ENCODE results near the gene RELB. TPM values are rescaled to one million over a fixed set of nuclear protein-coding genes. Genes with fewer than 3 reads are reported as not detected.

Gene RELB, protein sequence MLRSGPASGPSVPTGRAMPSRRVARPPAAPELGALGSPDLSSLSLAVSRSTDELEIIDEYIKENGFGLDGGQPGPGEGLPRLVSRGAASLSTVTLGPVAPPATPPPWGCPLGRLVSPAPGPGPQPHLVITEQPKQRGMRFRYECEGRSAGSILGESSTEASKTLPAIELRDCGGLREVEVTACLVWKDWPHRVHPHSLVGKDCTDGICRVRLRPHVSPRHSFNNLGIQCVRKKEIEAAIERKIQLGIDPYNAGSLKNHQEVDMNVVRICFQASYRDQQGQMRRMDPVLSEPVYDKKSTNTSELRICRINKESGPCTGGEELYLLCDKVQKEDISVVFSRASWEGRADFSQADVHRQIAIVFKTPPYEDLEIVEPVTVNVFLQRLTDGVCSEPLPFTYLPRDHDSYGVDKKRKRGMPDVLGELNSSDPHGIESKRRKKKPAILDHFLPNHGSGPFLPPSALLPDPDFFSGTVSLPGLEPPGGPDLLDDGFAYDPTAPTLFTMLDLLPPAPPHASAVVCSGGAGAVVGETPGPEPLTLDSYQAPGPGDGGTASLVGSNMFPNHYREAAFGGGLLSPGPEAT
- total RNA-seq: 73.3 and 77.5 TPM in 2 replicates

DNA sequence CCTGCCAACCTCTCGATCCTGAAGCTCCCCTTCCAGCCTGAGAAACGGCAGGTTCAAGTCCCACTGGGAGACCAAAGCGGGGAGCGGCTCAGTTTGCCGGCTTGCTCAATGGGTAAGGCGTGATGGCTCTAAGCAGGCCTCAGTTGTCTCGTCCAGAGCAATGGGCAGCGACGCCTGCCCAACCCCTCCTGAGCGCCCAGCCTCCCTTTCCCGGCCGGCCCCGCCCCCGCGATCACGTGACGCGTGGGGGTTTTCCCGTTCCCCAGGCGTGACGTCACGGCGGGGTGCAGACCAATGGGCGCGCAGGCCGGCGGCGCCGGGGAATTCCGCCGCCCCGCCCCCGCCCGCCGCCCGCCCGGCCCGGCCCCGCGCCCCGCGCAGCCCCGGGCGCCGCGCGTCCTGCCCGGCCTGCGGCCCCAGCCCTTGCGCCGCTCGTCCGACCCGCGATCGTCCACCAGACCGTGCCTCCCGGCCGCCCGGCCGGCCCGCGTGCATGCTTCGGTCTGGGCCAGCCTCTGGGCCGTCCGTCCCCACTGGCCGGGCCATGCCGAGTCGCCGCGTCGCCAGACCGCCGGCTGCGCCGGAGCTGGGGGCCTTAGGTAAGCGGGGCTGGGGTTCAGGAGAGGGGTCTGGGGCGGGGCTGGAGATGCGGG is at the start of gene RELB:
RELB (plus strand) TSS at position 378 of the 653 bp plus-strand sequence; CDS start at position 494, 116 bp downstream.
- Mint-ChIP-seq H3K27ac (peak within 1 kb of the TSS; percentile 97), H3K4me1 (ENCODE audit: low read depth) (peaks cover 11% of the 10 kb centered on the region), H3K9me3 (no peaks in the 10 kb centered on the region), H3K27me3 (ENCODE audit: insufficient read depth) (no peaks in the 10 kb centered on the region), H3K36me3 (ENCODE audit: low read depth) (peaks cover 10% of the 10 kb centered on the region), H3K4me3 (peak within 1 kb of the TSS; percentile 91)
- peak; percentile 96 for DNase-seq (ENCODE audit: low spot score)
- intact Hi-C loops (cut with micrococcal nuclease): loop anchor here (1.0 to 5.0 kb wide), 3 partner anchors 75 to 792 kb away; partner anchors contain the start of genes DMWD and ZNF296

DNA sequence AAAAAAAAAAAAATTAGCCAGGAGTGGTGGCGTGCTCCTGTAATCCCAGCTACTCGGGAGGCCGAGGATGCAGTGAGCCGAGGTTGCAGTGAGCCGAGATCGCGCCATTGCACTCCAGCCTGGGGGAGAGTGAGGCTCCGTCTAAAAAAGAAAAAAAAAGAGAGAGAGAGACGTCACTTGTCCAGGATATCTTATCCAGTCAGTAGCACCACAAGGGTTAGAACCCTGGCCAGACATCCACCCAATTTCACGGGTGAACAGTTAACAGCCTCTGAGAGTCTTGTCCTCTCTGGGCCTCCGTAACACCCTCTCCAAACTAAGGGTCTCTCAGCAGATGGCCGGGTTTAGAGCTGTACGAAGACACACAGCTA is 47.0 kb upstream of the RELB start:
- H3K36me3 Mint-ChIP-seq (ENCODE audit: low read depth): peaks cover 1% of the 10 kb centered on the region
- peaks cover 33% of the 10 kb centered on the region for H3K4me1 Mint-ChIP-seq (ENCODE audit: low read depth)
- peak overlapping the region; percentile 96 for H3K4me3 Mint-ChIP-seq
- no peaks in the 10 kb centered on the region for H3K9me3 Mint-ChIP-seq
- no peaks in the 10 kb centered on the region for H3K27me3 Mint-ChIP-seq (ENCODE audit: insufficient read depth)
- DNase-seq (ENCODE audit: low spot score): no peak
- H3K27ac Mint-ChIP-seq: peak overlapping the region; percentile 93
- intact Hi-C loops (cut with micrococcal nuclease): loop anchor here (1.0 to 5.0 kb wide), 4 partner anchors 39 to 224 kb away; partner anchors contain the start of genes BLOC1S3 and TRAPPC6A

GRCh38 chr19:44954649-44955504 is 46.4 kb upstream of the RELB start, which contains the start of gene CLPTM1:
Gene CLPTM1 (plus strand): TSS chr19:44955380. CDS start chr19:44955396, 16 bp downstream.
- no peaks in the 10 kb centered on the region for H3K36me3 Mint-ChIP-seq (ENCODE audit: low read depth)
- H3K27ac Mint-ChIP-seq: peak within 1 kb of the TSS; percentile 93
- DNase-seq (ENCODE audit: low spot score): peak; percentile 93
- intact Hi-C loops (cut with micrococcal nuclease): loop anchor here (1.0 to 5.0 kb wide), 8 partner anchors 40 to 223 kb away; partner anchors contain the start of genes BLOC1S3, CLASRP and TRAPPC6A
- peak within 1 kb of the TSS; percentile 96 for H3K4me3 Mint-ChIP-seq
- H3K27me3 Mint-ChIP-seq (ENCODE audit: insufficient read depth): no peaks in the 10 kb centered on the region
- peaks cover 38% of the 10 kb centered on the region for H3K4me1 Mint-ChIP-seq (ENCODE audit: low read depth)
- no peaks in the 10 kb centered on the region for H3K9me3 Mint-ChIP-seq

DNA sequence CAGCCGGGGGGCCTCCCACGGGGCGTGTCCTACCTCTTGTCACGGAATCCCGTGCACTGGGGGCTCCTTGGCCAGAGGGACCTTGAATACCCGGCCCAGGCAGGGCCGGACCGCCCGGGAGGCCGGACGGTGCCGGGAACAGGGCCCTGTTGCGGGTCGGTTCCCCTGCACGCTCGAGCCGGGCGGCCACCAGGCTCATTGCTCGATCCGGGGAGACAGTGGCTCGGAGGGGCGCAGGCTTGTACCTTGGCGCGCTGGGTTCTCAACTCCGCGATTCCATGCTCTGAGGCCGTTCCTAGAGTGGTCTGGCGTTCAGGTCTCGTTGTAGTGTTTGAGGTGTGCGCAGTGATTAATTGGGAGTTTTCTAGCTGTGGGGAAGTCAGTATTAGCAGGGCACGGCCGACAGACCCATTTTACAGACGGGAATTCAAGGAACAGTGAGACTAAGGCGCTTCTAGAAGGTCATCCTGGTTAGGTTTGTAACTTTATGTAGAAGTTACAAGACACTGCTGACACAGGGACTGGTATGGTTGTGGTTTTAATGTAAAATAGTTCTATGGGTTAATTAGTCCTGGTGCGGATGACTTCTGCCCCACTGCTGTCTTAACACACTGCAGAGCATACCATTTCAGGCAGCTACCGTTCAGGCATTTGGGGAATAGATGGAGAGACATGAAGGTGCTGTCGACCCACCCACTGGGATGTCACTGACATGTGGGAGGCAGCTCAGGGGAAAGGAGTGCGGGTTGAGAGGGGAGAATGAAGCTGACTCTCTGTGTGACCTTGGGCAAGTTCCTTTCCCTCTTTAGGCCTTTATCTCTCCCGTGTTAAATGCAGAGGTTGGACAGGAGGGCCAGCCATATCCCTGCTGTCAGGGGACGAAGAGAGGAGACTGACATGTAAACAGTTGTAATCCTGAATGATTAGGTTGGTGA is 45.5 kb upstream of the RELB start:
- Mint-ChIP-seq H3K36me3 (ENCODE audit: low read depth) (peaks cover 6% of the 10 kb centered on the region), H3K4me1 (ENCODE audit: low read depth) (peaks cover 47% of the 10 kb centered on the region), H3K27ac (peak overlapping the region; percentile 36), H3K27me3 (ENCODE audit: insufficient read depth) (no peaks in the 10 kb centered on the region), H3K4me3 (peak overlapping the region; percentile 90), H3K9me3 (no peaks in the 10 kb centered on the region)
- no peak for DNase-seq (ENCODE audit: low spot score)
- intact Hi-C loops (cut with micrococcal nuclease): loop anchor here (1.0 kb wide), 4 partner anchors 65 to 201 kb away; partner anchors contain the start of gene CLASRP

GRCh38 chr19:44957526-44957925 is 43.7 kb upstream of the RELB start:
- no peak overlapping the region for H3K27ac Mint-ChIP-seq
- H3K9me3 Mint-ChIP-seq: no peaks in the 10 kb centered on the region
- H3K4me1 Mint-ChIP-seq (ENCODE audit: low read depth): peaks cover 47% of the 10 kb centered on the region
- intact Hi-C loops (cut with micrococcal nuclease): no loop called here
- H3K36me3 Mint-ChIP-seq (ENCODE audit: low read depth): peaks cover 8% of the 10 kb centered on the region
- DNase-seq (ENCODE audit: low spot score): no peak
- H3K4me3 Mint-ChIP-seq: peak overlapping the region; percentile 90
- no peaks in the 10 kb centered on the region for H3K27me3 Mint-ChIP-seq (ENCODE audit: insufficient read depth)

DNA sequence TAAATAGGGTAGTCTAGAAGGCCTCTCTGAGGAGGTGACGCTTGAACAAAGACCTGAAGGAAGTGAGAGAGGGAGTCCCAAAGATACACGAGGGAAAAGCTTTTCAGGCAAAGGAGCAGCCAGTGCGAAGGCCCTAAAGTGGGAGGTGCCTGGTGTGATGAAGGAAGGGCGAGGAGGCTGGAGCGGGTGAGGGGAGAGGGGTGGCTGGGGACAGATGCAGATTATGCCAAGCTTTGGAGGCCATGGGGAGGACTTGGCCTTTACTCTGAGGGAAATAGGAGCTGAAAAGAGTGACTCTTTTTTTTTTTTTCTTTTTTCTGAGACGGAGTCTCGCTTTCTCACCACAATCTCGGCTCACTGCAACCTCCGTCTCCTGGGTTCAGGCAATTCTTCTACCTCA is 43.2 kb upstream of the RELB start:
- no peaks in the 10 kb centered on the region for H3K9me3 Mint-ChIP-seq
- H3K4me1 Mint-ChIP-seq (ENCODE audit: low read depth): peaks cover 47% of the 10 kb centered on the region
- H3K27me3 Mint-ChIP-seq (ENCODE audit: insufficient read depth): no peaks in the 10 kb centered on the region
- intact Hi-C loops (cut with micrococcal nuclease): no loop called here
- no peak for DNase-seq (ENCODE audit: low spot score)
- peaks cover 8% of the 10 kb centered on the region for H3K36me3 Mint-ChIP-seq (ENCODE audit: low read depth)
- no peak overlapping the region for H3K27ac Mint-ChIP-seq
- H3K4me3 Mint-ChIP-seq: peak overlapping the region; percentile 41

GRCh38 chr19:44959691-44960090 is 41.6 kb upstream of the RELB start:
- Mint-ChIP-seq H3K9me3 (no peaks in the 10 kb centered on the region), H3K36me3 (ENCODE audit: low read depth) (peaks cover 11% of the 10 kb centered on the region)
- intact Hi-C loops (cut with micrococcal nuclease): no loop called here

DNA sequence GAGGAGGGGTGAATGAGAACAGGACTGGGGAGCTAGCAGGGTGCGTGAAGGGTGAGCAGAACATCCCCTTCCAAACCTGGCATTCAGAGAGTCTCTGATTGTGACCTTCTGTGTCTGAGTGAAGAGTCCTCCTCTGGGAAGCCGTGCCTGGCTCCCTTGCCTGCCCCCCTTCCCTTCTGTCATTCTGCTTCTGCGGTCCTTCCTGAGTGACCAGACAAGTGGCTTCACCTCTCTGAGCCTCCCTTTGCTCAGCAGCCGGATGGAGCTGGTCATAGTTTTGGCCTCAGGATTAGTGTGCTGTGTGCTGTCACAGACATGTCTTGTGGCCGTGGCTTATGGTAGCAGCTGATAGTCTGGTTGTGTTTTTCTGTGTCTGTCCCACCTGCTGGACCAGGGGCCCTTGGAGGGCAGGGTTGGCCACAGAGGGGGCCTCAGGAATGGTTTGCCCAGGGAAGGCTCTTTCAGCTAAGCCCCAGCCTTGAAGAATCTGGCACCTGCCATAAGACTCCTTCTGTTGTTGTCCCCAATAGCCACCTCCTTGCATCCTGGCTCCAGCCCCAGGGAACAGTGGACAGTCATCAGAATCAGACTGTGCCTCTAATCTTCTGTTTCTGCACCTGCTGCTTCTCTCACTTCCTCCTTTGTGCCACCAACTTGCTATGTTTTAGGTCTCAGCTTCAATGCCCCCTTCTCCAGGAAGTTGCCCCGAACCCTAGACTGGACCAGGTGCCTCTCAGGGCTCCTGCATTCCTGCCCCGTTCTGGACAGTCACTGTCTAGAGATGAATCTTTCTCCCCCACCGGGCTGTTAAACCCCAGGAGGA is 40.1 kb upstream of the RELB start:
- Mint-ChIP-seq H3K9me3 (no peaks in the 10 kb centered on the region), H3K4me1 (ENCODE audit: low read depth) (peaks cover 34% of the 10 kb centered on the region), H3K27ac (peak overlapping the region; percentile 65), H3K27me3 (ENCODE audit: insufficient read depth) (no peaks in the 10 kb centered on the region), H3K4me3 (no peak overlapping the region), H3K36me3 (ENCODE audit: low read depth) (peaks cover 14% of the 10 kb centered on the region)
- intact Hi-C loops (cut with micrococcal nuclease): no loop called here
- no peak for DNase-seq (ENCODE audit: low spot score)

More at GRCh38 chr19:44959691-44960090, 41.6 kb upstream of the RELB start:
- Mint-ChIP-seq H3K27me3 (ENCODE audit: insufficient read depth) (no peaks in the 10 kb centered on the region), H3K4me3 (no peak overlapping the region), H3K4me1 (ENCODE audit: low read depth) (peaks cover 40% of the 10 kb centered on the region), H3K27ac (no peak overlapping the region)
- DNase-seq (ENCODE audit: low spot score): no peak

GRCh38 chr19:44961821-44962220 is 39.4 kb upstream of the RELB start:
- Mint-ChIP-seq H3K4me3 (no peak overlapping the region), H3K4me1 (ENCODE audit: low read depth) (peaks cover 27% of the 10 kb centered on the region), H3K27ac (peak overlapping the region; percentile 65), H3K9me3 (no peaks in the 10 kb centered on the region), H3K27me3 (ENCODE audit: insufficient read depth) (no peaks in the 10 kb centered on the region), H3K36me3 (ENCODE audit: low read depth) (peaks cover 14% of the 10 kb centered on the region)
- no peak for DNase-seq (ENCODE audit: low spot score)
- intact Hi-C loops (cut with micrococcal nuclease): no loop called here

- Mint-ChIP-seq H3K36me3 (ENCODE audit: low read depth) (peaks cover 14% of the 10 kb centered on the region), H3K27ac (no peak overlapping the region), H3K27me3 (ENCODE audit: insufficient read depth) (no peaks in the 10 kb centered on the region), H3K4me3 (no peak overlapping the region), H3K4me1 (ENCODE audit: low read depth) (no peaks in the 10 kb centered on the region), H3K9me3 (no peaks in the 10 kb centered on the region)
- intact Hi-C loops (cut with micrococcal nuclease): no loop called here
- no peak for DNase-seq (ENCODE audit: low spot score)
Measured at GRCh38 chr19:44968118-44968517, 33.1 kb upstream of the RELB start.

DNA sequence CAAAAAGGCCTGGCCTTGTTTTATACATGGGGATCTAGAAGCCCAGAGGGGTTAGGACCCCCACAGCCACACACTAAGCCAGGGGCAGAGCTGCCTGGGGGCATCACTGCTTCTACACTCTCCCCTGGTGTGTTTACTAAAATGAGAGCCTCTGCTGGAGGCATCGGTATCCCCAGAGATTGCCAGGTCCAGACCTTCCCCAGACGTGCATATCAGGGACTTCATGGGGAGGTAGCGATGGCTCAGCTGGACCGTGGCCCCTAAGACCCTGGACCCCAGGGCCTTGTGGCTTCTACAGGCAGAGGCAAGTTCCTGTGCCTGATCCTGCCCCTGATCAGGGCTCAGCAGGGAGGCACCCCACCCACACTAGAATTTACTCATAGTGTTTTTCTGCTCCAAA is 32.6 kb upstream of the RELB start:
- DNase-seq (ENCODE audit: low spot score): no peak
- no peaks in the 10 kb centered on the region for H3K27me3 Mint-ChIP-seq (ENCODE audit: insufficient read depth)
- no peak overlapping the region for H3K4me3 Mint-ChIP-seq
- H3K4me1 Mint-ChIP-seq (ENCODE audit: low read depth): no peaks in the 10 kb centered on the region
- H3K27ac Mint-ChIP-seq: no peak overlapping the region
- no peaks in the 10 kb centered on the region for H3K9me3 Mint-ChIP-seq
- peaks cover 14% of the 10 kb centered on the region for H3K36me3 Mint-ChIP-seq (ENCODE audit: low read depth)
- intact Hi-C loops (cut with micrococcal nuclease): no loop called here
